PC-9 (cell line): ENCODE data around the gene SCGB1A1. TPM values are rescaled to one million over a fixed set of nuclear protein-coding genes. Genes with fewer than 3 reads are reported as not detected.

ENCODE experiments used
- BruUV-seq: library from RNA; stranded (reverse); fragments of 400-500 nt; replicated peaks from 2 replicates; lab custom pipeline; 2021; lab: Mats Ljungman, UMichigan
- CTCF ChIA-PET: fragments of 300-600 bp; sonication (Branson Sonifier 250); formaldehyde crosslinking; loops from one replicate; lab custom pipeline; 2022; ENCODE audit warnings: antibody characterized with exemption; lab: Charles Lee
- POLR2A ChIA-PET: fragments of 300-600 bp; sonication (Branson Sonifier 250); formaldehyde crosslinking; loops from one replicate; lab custom pipeline; 2022; ENCODE audit warnings: antibody characterized with exemption; ENCODE audit not compliant: unreplicated experiment; lab: Charles Lee
- DNase-seq, 2 experiments: peaks; one replicate each; pipeline versions ENCODE4 v3.0.0 to v3.0.0-alpha.2; 2015 to 2022; ENCODE audit warnings: mixed read lengths in 1 of 2
- H2AFZ ChIP-seq: fragments of 200-600 bp; sonication (generic); 2 replicates; pipeline ENCODE4 v1.8.1; 2017; ENCODE audit warnings: antibody characterized with exemption
- H3F3A ChIP-seq: fragments of 200-600 bp; sonication (generic); 2 replicates; pipeline ENCODE4 v1.8.1; 2017; ENCODE audit warnings: antibody characterized with exemption, mild to moderate bottlenecking, low read depth; ENCODE audit not compliant: insufficient read depth
- H3K27ac ChIP-seq: fragments of 200-600 bp; sonication (generic); 2 replicates; pipeline ENCODE4 v1.6.1; 2016; ENCODE audit warnings: mixed run types
- H3K27me3 ChIP-seq: fragments of 200-600 bp; sonication (generic); 2 replicates; pipeline ENCODE4 v1.6.1; 2016; ENCODE audit warnings: low read depth, mixed run types; ENCODE audit not compliant: insufficient read depth
- H3K36me3 ChIP-seq: fragments of 200-600 bp; sonication (generic); 2 replicates; pipeline ENCODE4 v1.6.1; 2016; ENCODE audit warnings: low read depth, mixed run types
- H3K4me1 ChIP-seq: fragments of 200-600 bp; sonication (generic); replicated peaks from 2 replicates; pipeline ENCODE4 v1.6.1; 2016; ENCODE audit warnings: mixed run types; ENCODE audit not compliant: insufficient read depth
- H3K4me2 ChIP-seq: fragments of 200-600 bp; sonication (generic); 2 replicates; pipeline ENCODE4 v1.6.1; 2017; ENCODE audit warnings: mixed run types
- H3K4me3 ChIP-seq: fragments of 200-600 bp; sonication (generic); 2 replicates; pipeline ENCODE4 v1.6.1; 2016; ENCODE audit warnings: mixed run types
- H3K79me2 ChIP-seq: fragments of 200-600 bp; sonication (generic); 2 replicates; pipeline ENCODE4 v1.6.1; 2017; ENCODE audit warnings: low read depth, mixed run types
- H3K9me2 ChIP-seq: fragments of 200-600 bp; sonication (generic); 2 replicates; pipeline ENCODE4 v1.8.1; 2017; ENCODE audit warnings: mild to moderate bottlenecking; ENCODE audit not compliant: insufficient read depth
- H3K9me3 ChIP-seq: fragments of 200-600 bp; sonication (generic); 2 replicates; pipeline ENCODE4 v1.8.1; 2016; ENCODE audit warnings: low read depth; ENCODE audit not compliant: insufficient read depth
- H4K20me1 ChIP-seq: fragments of 200-600 bp; sonication (generic); 2 replicates; pipeline ENCODE4 v1.8.1; 2017; ENCODE audit not compliant: insufficient read depth
- CTCF ChIP-seq: fragments of 200-600 bp; sonication (generic); conservative IDR thresholded peaks from 2 replicates; pipeline ENCODE4 v1.6.1; 2017; ENCODE audit warnings: mixed run types, antibody characterized with exemption, mild to moderate bottlenecking, moderate library complexity
- EZH2 ChIP-seq: fragments of 200-600 bp; sonication (generic); IDR thresholded peaks from 2 replicates; pipeline ENCODE4 v1.8.0; 2017; ENCODE audit warnings: antibody characterized with exemption, low read depth
- intact Hi-C: fragments of 100-400 bp; cut with micrococcal nuclease; formaldehyde crosslinking; loops from one replicate; pipeline ENCODE4 v1.10.0; 2022; ENCODE audit not compliant: unreplicated experiment
- total RNA-seq: library from RNA; stranded (reverse); gene quantifications from 2 replicates; pipeline ENCODE4 v1.2.3, GENCODE V29; 2021

The SCGB1A1 gene
- total RNA-seq, 1 experiment from 2014 or later = not detected

- Histone ChIP-seq H3K4me3 (no peak overlapping the region), H3K27me3 (no peaks in the 10 kb centered on the region), H3K79me2 (no peaks in the 10 kb centered on the region), H3K9me2 (no peaks in the 10 kb centered on the region), H3K4me1 (peaks cover 5% of the 10 kb centered on the region), H3K9me3 (no peaks in the 10 kb centered on the region), H3K27ac (no peak overlapping the region), H3F3A (peaks cover 11% of the 10 kb centered on the region), H4K20me1 (no peaks in the 10 kb centered on the region), H3K36me3 (no peaks in the 10 kb centered on the region), H2AFZ (no peak overlapping the region), H3K4me2 (no peak overlapping the region)
- BruUV-seq = no TSS peak
- intact Hi-C loops = no loop called here
- ChIA-PET POLR2A (no interaction called here), CTCF (no interaction called here)
- TF ChIP-seq CTCF (no peak), EZH2 (no peak)
- no peak for DNase-seq
Measured at GRCh38 chr11:62433904-62434276, 15.1 kb downstream of the SCGB1A1 start.

- H3K4me3 ChIP-seq = no peak overlapping the region
- intact Hi-C loops = no loop called here
- H3K4me1 ChIP-seq = no peaks in the 10 kb centered on the region
- no peak overlapping the region for H3K4me2 ChIP-seq
- no peak overlapping the region for H3K27ac ChIP-seq
- H3F3A ChIP-seq = peaks cover 4% of the 10 kb centered on the region; the same call in 1 of the 2 replicates
- no peaks in the 10 kb centered on the region for H3K27me3 ChIP-seq
- CTCF ChIA-PET = no interaction called here
- BruUV-seq = no TSS peak
- no peaks in the 10 kb centered on the region for H3K9me2 ChIP-seq
- POLR2A ChIA-PET = no interaction called here
- no peak for DNase-seq
- no peaks in the 10 kb centered on the region for H4K20me1 ChIP-seq
- TF ChIP-seq EZH2 = no peak
- no peak for TF ChIP-seq CTCF
- H2AFZ ChIP-seq = no peak overlapping the region
- no peaks in the 10 kb centered on the region for H3K36me3 ChIP-seq
- no peaks in the 10 kb centered on the region for H3K79me2 ChIP-seq
- H3K9me3 ChIP-seq = no peaks in the 10 kb centered on the region
Measured at GRCh38 chr11:62435846-62436660, 17.2 kb downstream of the SCGB1A1 start.

GRCh38 chr11:62437616-62438015 is 18.8 kb downstream of the SCGB1A1 start:
- no peaks in the 10 kb centered on the region for H3K27me3 ChIP-seq
- no peaks in the 10 kb centered on the region for H3K9me2 ChIP-seq
- no peaks in the 10 kb centered on the region for H4K20me1 ChIP-seq
- ChIA-PET CTCF (no interaction called here), POLR2A (no interaction called here)
- H3K27ac ChIP-seq = no peak overlapping the region
- TF ChIP-seq EZH2 = no peak
- TF ChIP-seq CTCF = no peak
- no peak overlapping the region for H2AFZ ChIP-seq
- no peak for DNase-seq
- no TSS peak for BruUV-seq
- no peaks in the 10 kb centered on the region for H3K9me3 ChIP-seq
- H3K4me3 ChIP-seq = no peak overlapping the region
- H3K4me2 ChIP-seq = no peak overlapping the region
- intact Hi-C loops = no loop called here
- no peaks in the 10 kb centered on the region for H3K4me1 ChIP-seq
- peaks cover 9% of the 10 kb centered on the region for H3F3A ChIP-seq
- no peaks in the 10 kb centered on the region for H3K36me3 ChIP-seq
- no peaks in the 10 kb centered on the region for H3K79me2 ChIP-seq
